ENCODE results near the gene DIP2C. TPM values are rescaled to one million over a fixed set of nuclear protein-coding genes. Genes with fewer than 3 reads are reported as not detected.
"Not testable (repeated sequence)": the region's sequence is repeated elsewhere in the genome, so short reads cannot be mapped to it uniquely, and the experiment has no call there.

DIP2C gene
- total RNA-seq, 1 donor from 2014 or later, result 2.5 TPM

DNA sequence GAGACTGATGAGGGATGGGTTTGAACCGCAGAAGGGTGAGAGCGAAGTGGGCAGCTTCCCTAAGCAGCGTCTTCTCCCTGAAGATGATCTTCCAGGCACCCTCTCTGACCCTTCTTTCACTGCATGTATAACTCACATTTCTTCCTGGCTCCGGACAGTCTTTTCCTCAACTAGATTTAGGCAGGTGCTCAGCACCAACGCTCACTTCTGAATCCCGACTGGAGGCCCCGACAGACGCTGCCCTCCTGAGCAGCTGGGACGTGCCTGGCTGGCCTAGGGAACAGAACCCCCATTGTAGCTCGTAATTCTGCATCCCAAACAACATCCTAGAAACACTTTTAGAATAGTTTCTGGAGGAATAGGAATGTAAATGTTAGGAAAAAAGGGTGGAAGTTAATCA lies 206.6 kb downstream of the DIP2C start:
- intact Hi-C loops (cut with micrococcal nuclease), result no loop called here

DNA sequence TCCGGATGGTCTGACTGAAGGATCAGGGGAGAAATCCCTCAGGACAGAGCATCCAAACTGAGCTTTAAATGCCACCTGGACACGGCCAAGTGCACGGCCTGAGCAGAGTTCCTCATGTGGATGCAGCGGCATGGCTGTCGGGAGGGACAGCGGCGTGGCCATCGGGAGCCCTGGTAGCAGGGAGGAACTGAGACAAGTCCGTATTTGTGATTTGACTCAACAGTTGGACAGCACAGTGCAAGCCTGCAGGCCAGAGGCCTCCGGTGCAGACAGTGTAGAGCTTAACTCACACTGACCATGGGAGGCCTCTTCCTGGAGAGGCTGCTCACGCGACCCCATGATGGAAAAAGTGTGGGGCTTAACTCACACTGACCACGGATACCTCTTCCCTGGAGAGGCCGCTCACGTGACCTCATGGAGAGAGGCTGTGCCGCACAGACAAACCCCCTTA lies 207.4 kb downstream of the DIP2C start:
- intact Hi-C loops (cut with micrococcal nuclease), result no loop called here

DNA sequence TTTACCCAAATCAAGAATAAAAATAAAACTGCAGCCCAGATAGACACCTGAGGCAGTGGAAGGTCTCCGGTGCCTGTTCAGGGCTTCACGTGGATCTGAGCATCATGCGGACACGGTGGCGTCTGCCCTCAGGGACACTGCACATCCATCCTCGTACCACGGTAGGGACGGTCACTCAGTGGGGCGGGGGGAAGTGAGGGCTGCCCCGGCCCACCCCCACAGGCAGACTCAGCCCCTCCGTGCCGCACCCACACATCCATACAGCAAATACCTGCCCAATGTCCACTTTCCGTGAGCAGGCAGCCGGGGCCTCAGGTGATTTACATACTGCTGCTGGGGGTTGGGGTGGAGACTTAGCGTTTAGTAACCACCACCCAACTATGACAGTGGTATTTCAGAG lies 207.8 kb downstream of the DIP2C start:
- intact Hi-C loops (cut with micrococcal nuclease), result no loop called here

DNA sequence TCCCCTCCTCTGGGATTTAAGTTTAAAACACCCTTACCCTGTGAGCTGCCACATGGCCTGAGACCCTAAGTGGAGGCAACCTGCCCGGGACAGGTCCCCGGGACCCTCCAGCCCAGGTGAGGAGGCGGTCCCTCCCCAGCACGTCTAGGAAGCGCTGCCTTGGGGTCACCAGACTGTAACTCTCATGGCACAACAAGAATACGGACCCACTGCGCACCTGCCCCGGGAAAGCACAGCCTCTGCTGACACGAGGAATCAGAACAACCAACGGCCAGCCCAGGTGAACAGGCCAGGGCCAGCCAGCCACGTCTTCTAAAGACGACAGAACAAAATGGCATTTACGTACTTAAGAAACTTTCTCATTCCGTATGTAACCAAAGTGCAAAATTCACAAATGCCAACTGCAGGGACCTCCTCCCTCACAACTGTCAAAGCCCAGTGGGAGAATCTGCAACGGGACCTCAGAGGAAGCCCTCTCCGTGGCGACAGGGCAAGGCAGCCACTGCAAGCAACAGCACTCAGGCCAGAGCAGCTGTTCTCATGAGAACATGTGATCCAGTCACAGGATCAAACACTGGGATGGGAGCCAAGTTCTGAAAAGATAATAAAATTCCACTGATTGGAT lies 208.4 kb downstream of the DIP2C start:
- intact Hi-C loops (cut with micrococcal nuclease), result no loop called here

DNA sequence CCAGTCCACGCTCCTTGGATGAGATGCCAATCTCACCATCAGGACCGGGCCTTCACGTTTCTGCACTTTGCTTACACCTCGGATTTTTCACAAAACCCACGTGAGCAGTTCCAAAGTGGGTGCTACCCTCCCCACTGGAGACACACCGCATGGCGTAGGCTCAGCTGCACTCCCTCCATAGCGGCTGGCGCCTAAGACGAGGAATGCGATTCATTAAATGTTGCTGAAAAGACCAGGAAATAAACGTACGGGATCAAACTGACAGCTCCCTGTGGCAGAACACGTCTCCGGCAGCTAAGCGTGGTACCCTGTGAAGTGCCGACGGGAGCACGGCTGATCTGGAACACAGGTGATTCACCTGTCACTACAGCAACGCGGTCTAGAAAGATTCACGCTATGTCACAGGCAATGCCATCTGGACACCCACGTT lies 209.0 kb downstream of the DIP2C start:
- intact Hi-C loops (cut with micrococcal nuclease), result no loop called here

DNA sequence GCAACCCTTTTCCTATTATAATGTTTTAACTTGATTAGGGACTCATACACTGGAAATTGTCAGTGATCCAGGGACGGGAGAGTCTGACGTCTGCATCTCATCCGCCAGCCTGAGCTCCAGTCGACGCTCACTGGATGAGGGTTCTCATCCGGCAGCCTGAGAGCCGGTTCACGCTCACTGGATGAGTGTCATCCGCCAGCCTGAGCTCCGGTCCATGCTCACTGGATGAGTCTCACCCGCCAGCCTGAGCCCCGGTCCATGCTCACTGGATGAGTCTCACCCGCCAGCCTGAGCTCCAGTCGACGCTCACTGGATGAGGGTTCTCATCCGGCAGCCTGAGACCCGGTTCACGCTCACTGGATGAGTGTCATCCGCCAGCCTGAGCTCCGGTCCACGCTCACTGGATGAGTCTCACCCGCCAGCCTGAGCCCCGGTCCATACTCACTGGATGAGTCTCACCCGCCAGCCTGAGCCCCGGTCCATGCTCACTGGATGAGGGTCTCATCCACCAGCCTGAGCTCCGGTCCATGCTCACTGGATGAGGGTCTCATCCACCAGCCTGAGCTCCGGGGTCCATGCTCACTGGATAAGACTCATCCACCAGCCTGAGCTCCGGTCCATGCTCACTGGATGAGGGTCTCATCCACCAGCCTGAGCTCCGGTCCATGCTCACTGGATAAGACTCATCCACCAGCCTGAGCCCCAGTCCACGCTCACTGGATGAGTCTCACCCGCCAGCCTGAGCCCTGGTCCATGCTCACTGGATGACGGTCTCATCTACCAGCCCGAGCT lies 209.6 kb downstream of the DIP2C start:
- intact Hi-C loops (cut with micrococcal nuclease), result not testable (repeated sequence)

DNA sequence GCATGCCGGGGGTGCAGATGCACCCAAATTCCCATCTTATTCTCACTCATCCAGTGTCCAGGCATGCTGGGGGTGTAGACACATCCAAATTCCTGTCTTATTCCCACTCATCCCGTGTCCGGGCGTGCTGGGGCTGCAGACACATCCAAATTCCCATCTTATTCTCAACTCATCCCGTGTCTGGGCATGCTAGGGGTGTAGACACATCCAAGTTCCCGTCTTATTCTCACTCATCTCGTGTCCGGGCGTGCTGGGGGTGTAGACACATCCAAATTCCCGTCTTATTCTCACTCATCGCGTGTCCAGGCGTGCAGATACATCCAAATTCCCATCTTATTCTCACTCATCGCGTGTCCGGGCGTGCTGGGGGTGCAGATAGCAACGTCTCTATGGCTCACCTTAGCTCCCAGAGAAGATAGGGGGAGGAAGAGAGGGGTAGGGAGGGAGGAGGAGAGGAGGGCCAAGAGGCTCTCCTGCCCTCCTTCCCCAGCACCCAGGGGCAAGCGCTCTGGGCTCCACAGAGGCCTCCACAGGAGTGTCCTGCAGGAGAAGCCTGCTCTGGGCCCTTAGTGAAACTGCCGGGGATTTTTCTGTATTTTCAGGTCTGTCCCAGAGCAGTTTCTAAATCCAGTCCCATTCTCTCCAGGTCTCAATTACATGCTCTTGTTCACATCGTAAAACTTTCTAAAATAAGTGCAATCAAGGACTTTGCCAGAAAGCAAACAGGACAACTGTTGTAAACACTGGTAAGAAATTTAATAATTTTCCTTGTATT lies 210.8 kb downstream of the DIP2C start:
- intact Hi-C loops (cut with micrococcal nuclease), result no loop called here

DNA sequence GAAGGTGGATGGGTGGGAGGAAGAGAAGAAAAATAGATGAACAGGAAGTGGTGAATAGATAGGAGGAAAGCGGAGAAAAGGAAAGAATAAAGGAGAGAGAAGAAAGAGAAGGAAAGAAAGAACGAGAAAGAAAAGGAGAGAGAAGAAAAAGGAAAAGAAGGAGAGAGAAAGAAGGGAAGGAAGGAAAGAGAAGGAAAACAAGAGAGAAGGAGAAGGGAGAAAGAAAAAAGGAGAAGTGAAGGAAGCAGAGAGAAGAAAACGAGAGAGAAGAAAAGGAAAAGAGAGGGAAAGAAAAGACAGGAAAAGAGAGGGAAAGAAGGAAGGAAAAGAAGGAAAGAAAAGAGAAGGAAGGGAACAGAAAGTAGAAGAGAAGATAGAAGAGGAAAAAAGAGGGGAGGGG lies 211.8 kb downstream of the DIP2C start:
- intact Hi-C loops (cut with micrococcal nuclease), result no loop called here

DNA sequence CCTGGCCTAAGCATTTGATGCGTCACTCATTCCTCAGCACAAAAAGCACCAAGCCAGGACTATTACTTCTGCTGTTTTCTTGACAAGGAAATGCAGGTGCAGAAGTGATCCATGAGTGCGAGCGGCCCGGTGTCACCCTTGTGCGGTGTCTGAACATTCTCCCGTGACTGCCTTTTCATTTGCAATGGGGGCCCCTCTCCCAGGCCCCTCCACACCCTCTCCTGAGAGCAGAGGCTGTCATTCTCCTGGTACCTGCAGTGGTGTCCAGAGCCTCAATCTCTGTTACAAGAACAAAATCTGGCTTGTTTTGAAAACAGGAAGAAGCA lies 213.1 kb downstream of the DIP2C start:
- intact Hi-C loops (cut with micrococcal nuclease), result no loop called here

DNA sequence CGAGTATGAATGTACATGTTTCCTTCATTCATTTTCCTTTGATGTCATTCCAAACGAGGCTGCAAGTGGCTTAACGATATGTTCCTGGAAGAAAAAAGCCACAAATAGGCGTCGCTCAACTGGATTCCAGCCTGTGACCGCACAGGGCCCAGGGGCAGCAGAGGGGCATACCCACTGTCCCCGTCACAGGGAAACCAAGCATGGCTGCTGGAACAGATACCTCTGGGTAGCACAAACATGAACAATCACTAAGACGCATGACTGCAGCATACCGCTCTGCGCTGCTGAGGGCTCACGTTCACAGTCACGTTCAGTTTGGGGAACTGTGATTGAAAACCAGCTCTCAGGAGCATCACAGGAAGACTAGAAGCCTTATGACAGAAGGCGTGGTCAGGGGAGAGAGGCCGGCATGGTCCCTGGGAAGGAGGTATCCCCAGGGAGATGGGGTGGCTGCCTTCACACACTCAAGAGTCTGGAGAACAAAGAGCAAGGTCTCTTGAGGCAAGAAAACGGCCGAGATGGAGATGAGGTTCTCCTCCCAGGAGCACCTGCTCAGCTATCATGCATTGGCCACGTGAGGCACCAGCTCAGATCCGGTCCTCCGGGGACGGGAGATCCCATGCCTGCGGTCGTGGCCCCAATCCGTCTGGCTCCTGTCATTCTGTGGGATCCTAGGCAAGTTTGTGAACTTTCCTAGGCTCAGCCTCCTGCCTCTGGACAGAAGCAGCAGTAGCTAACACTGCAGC lies 213.6 kb downstream of the DIP2C start:
- intact Hi-C loops (cut with micrococcal nuclease), result no loop called here

DNA sequence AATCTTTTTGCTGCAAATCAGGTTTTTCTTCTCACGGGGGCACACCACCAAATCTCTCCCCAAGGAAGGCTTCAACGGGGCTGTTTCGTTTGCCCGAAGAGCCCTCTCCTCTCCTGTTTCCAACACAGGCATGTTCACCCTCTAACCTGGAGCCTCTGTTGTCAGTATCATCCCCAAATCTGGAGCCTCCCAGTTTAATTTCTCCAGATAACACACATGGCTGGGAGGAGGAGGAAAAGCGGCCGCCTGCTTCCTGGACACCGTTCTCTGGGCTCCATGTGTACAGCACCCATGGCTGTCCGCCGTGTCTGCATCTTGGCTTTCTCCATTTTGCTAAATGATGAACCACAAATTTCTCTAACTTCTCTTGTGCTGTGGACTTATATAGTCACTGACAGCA lies 214.5 kb downstream of the DIP2C start:
- intact Hi-C loops (cut with micrococcal nuclease), result no loop called here

DNA sequence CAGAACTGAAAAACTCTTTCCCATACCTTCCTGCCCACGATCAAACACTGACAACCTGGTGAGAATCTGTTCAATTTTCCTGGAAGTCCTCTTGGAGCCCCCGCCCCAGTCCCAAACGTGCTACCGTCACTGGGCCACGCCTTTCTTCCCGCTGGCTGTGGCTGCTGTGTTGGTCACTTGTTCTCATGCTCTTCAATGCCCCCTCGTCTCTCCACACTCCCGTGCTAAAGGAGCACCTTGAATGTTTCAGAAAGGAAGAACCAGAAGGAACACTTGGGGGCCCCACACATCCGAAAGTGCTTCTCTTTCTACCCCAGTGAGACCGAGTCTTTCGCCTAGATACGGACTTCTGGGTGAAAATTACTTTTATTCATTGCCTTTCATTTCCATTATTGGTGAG lies 215.1 kb downstream of the DIP2C start:
- intact Hi-C loops (cut with micrococcal nuclease), result no loop called here

DNA sequence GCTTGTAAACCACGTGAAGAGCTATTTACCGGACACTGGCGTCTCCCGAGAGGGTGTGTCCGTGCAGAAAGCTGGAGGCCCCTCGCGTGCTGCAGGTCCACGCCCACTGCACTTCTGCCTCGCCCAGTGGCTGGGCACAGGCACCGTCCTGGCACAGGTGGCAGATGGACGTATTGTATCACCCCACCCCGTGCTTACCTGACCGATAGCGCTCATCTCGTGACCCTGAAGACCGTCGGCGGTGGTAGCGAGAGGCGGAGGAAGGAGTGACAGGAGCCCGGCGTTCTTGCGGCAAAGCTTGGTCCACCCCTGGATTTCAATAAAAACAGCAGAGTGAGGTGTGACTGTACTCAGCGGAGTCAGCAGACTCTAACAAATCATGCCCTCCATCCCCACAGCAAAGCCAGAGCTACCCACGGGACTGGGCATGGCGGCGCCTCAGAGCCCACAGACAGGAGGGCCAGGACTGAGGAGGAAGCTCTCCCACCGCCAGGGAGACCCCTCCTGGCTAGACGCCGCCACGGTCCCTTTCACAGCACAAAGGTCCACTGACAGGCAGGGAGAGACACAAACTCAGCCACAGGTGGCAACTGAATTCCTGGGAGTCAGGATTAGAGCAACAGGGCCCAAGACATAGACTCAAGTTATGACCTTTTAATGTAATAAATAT lies 217.1 kb downstream of the DIP2C start:
- intact Hi-C loops (cut with micrococcal nuclease), result no loop called here

DNA sequence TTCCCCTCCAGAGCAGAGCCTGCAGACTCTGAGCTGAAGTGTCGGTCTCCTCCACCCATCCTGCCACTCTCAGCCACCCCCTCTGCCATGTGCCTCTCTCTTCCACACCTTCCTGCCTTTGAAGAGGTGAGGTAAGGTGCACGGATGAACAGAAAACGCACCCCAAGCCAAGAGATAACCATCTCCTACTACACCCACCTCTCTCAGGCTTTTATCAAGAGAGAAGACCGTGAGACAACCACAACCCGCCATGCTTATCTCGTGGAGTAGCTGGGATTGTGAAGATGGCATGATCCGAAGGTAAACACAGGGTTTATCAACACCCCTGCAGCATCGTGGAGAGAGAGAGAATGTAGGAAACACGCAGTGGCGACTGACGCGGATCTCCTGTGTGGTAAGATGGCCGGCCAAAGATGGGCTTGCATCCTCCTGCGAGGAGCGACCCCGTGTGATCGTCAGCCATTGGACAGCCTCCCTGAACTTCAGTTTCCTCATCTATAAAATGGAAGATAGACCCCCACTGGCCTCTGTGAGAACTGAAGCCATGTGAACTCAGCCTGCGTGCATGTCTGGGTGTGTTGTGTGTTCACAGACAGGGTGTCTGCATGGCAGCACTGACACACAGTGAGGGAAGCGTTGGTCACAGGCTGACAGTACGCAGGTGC lies 219.0 kb downstream of the DIP2C start:
- intact Hi-C loops (cut with micrococcal nuclease), result no loop called here

DNA sequence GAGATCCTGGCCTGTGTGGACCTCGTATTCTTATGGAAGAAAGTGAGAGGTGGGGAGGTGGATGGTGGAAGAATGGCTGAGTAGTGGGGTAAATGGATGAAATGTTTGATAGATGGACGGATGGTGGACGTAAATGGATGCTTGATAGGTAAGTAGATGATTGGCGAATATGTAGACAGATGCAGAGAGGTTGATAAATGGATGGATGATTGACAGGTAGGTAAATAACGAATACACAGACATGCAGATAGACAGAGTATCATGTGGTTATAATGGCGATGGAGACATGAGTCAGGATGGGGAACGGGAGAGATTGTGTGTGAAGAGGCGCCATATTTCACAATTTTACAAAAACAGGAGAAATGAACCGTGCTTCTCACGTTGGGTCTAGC lies 219.5 kb downstream of the DIP2C start:
- intact Hi-C loops (cut with micrococcal nuclease), result no loop called here

DNA sequence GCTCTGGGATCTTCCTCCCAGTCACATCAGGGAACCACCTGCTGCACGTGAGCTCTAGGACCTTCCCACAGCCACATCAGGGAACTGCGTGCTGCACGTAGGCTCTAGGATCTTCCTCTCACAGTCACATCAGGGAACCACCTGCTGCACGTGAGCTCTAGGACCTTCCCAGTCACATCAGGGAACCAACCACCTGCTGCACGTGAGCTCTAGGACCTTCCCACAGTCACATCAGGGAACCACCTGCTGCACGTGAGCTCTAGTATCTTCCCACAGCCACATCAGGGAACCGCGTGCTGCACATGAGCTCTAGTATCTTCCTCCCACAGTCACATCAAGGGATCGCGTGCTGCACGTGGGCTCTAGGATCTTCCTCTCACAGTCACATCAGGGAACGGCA lies 229.7 kb downstream of the DIP2C start:
- intact Hi-C loops (cut with micrococcal nuclease), result no loop called here

DNA sequence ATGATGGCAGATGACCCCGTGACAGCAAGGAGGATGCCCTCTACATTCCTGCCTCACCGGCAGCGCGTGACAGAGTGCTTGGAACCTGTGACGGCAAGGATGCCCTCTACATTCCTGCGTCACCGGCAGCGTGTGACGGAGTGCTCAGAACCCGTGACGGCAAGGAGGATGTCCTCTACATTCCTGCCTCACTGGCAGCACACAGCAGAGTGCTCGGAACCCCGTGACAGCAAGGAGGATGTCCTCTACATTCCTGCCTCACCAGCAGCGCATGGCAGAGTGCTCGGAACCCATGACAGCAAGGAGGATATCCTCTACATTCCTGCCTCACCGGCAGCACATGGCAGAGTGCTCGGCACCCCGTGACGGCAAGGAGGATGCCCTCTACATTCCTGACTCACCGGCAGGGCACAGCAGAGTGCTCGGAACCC lies 231.0 kb downstream of the DIP2C start:
- intact Hi-C loops (cut with micrococcal nuclease), result no loop called here

DNA sequence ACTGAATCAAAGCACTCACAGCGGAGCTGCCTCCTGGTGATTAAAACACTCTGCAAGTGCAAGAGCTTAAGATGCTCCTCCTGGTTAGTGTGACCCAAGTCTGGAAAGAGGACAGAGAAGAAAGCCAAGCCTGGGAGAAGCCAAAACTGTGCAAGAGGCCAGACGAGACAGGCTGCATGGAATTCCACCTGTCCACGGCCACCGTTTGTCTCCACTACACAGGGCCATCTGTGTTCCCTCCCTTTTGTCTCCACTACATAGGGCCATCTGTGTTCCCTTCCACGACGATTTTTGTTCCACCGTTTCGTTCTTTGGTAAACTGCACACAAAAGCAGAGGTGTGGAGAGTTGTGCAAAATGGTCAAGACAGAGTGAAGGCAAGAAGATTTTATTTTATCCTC lies 233.0 kb downstream of the DIP2C start:
- intact Hi-C loops (cut with micrococcal nuclease), result no loop called here

DNA sequence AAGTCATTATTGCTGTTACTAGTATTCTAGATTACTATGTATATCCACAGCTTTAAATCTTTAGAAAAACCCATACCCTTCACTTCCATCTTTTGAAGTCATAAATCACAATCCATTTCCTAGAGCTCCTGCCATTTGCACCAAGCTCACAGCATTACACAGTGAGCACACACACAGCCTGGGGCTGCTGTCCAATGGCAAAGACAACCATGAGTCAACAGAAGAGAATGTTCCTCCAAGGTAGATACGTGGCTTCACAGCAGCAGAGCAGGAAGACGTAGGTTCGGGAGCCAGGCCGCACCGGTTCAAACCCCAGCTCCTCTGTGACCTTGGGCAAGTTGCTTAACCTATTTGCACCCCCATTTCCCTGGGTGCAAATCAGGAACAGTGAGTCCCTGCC lies 234.6 kb downstream of the DIP2C start:
- intact Hi-C loops (cut with micrococcal nuclease), result no loop called here

DNA sequence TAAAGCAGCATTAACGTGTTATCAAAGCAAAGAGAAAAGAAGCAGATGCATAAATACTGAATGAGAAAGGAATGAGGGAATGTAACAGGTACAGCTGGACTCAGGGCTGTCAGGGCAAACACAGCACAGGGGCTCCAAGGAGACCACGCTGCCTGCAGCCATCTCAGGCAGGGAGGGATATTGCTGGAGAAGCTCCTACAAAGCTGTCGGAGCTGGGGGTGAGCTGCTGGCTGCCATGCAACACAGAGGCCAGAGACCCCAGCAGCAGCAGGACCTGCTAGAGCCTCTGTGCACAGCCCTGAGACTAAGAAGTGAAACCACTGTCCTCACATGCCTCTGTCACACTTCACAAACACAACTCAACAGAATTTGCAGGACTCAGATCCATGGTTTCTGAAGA lies 235.8 kb downstream of the DIP2C start:
- intact Hi-C loops (cut with micrococcal nuclease), result no loop called here
